CD4-positive, alpha-beta T cell treated with Interleukin-15 for 4 hours (primary cell): ENCODE measurements around the gene ITPR1.

Experiments
- DNase-seq: peaks from one replicate; pipeline ENCODE4 v3.0.0-alpha.2; 2020; ENCODE audit warnings: low spot score

The ITPR1 gene

DNA sequence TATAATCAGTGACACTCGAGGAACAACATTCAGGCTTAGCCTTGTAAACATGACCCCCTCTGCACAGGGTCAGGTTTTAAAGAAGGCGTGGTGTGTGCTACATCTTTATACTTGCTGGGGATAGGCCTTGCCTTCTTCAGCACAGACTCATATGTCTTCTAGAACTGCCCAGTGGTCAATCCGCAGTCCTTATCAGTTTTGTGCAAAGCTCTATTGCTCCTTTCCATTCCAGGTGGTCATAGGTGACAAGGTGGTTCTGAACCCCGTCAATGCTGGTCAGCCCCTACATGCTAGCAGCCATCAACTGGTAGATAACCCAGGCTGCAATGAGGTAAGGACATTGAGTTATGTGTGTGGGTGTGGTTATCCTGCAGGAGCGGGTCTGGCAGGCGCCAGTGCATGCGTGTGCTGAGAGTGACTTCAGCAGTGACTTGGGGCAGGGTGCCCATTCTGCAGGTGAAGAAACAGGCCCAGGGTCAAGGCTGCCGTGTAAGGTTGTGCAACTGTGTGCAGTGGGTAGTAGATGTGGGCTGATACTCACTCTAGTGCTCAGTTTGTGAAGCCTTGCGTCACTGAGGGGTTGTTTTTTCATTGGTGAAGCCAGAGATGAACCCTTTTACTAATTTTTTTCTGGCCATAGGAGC lies 150.9 kb downstream of the ITPR1 start:
- no peak for DNase-seq

DNA sequence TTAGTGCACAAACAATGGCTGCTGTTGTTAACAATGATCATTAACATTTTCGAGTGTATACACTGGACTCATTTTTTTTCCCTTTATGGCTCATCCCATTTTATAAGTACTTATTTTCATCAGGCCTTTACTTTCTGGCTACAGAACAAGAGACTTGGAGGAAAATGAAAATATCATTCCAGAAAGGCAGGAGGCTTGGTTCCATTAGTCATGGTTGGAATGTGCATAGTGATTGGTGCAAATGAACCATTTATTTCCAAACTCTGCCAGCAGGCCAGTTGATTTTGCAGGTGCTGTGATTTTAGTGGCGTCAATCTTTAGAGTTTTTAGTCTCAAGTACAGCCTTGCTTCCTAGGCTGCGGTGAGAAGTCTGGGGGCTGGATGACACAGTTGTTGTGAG lies 151.8 kb downstream of the ITPR1 start:
- no peak for DNase-seq

DNA sequence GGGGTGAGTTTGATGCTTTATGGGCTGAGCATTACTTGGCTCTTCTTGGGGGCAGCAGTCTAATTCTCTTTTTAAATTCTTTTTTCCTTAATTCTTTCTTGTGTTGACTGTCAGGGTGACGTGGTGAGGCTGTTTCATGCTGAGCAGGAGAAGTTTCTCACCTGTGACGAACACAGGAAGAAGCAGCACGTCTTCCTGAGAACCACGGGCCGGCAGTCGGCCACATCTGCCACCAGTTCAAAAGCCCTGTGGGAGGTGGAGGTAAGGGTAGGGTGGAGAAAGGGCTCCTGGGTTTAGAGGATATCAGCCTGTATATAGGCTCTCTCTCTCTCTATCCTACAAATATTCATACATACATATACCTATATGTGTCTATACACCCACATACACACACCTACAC lies 152.3 kb downstream of the ITPR1 start:
- no peak for DNase-seq

DNA sequence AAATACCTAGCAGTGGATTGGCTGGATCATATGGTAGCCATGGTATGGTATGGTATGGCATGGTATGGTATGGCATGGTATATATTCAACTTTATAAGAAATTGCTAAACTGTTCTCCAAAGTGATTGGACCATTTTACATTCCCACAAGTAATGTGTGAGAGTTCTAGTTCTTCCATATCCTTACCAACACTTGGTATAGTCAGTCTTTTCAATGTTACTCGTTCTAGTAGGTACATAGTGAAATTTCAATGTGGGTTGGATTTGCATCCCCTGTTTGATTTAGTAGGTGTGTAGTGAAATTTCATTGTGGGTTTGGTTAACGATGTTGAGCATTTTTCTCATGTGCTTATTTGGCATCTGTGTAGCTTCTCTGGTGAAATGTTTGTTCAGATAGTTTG lies 154.3 kb downstream of the ITPR1 start:
- no peak for DNase-seq

DNA sequence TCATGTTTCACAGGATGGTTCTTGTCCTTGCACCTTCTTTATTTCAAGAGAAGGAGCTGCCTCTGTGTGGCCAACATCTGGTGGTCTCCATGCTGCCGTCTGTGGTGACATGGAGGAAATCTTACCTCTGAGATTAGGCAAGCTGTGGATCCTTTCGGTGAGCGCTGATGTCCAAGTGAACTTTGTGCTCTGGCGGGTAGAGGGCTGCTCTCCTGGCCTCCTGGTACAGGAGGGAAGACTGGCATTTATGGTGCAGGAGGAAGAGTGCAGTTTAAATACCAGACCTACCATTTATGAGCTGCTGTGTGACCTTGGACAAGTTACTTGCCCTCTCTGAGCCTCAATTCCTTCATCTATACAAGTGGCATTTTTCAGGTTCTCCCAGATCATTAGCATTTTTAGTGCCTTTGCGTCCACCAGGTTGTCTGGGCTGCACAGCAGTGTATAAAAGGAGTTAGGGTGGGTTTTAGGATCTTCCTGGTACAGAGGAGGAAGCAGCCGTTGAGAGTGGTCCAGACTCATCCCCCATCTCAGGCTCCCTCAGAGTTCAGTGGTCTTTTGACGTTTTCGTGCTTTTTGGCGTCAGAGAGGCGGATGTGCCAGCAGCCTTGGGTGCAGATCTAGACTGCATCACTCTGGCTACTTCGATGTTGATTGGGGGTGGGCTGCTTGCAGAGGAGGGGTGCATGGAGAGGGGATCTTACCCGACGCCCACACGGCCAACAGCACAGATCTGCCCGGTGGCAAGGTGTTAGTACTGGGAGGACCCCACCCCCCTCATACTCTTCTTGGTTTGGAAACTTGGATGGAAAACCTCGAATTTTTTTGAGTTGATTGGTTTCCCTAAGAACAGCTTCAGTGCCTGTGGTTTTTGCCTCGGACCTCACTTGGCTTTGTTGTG lies 162.2 kb downstream of the ITPR1 start:
- DNase-seq = no peak

DNA sequence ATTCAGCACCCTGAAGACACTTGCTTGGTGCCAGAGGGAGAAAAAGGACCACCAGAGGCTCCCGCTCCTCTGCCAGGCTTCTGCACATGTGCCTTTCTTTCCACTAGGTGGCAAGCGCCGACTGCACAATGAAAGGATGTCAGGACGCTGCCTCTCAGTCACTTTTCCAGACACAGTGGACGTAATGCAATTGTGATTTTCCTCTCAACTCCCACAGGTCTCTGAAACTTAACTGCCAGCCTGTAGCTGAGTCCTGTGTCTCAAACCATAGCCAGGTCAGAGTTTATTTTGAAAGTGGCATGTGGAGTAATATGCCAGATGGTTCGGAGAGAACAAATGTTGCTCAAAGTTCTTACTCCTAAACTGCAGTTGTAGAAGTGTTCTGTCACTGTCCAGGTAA lies 162.9 kb downstream of the ITPR1 start:
- no peak for DNase-seq

DNA sequence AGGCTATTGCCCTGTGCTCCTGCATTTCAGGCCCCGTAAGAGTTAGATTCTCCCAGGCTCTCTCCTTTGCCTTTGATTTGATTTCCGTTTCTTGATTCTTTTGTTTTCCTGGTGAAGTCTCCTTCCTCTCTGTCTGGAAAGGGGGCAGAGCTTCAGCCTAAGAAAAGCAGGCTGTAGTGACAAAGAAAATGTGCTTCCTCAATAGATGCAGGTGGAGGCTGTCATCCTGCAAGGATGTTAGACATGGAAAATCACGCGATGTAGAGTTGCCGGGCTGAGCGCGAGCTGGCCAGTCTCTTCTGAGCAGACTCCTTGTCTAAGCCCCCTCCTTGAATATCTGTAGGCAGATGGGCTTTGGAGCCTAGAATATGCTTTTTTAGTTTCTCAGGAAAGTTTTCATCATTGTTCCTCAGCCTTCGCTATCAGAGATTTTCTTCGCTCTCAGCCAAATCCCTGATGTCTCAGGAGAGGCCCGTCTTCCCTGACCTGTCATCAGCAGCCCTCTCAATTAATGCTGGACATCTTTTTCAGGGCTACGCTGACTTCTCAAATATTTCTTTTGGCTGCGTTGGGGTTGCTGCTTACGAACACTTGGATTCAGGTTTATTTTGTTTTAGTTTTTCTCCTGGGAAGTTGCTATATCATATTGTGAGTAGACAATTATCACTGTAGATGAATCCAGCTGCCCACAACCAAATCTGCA lies 163.6 kb downstream of the ITPR1 start:
- no peak for DNase-seq

DNA sequence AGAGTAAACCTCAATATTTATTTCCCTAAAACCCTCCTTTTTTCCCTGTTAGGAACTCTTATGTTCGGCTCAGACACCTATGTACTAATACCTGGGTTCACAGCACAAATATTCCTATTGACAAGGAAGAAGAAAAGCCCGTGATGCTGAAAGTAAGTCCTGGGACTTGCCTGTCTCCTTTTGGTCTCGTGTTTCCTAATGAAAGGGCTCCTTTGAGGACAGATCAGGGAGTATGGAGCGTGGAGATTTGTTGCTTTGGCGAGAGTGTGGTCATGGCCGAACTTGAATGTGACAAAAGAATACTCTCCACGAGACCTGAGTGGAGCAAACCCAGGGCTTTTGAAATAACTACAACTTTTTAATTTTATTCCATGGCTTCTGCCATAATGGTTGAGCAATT lies 167.8 kb downstream of the ITPR1 start:
- no peak for DNase-seq

DNA sequence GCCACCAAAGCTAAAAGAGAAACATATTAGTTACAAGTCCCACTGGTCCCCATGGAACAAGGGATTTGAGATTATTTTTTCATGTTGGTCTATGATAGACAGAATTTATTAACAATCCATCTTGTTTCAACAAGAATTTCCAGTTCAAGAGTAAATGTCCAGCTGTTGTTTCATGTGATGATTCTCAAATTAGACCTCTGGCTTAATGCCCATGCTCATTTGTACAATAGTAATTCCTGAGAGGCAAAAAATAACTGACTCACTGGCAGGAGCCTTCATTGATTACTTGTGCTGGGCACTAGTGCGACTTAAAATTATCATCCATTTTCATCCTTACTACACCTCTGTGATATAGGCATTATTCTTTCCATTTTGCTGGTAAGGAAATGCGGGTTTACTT lies 171.3 kb downstream of the ITPR1 start:
- DNase-seq = no peak

DNA sequence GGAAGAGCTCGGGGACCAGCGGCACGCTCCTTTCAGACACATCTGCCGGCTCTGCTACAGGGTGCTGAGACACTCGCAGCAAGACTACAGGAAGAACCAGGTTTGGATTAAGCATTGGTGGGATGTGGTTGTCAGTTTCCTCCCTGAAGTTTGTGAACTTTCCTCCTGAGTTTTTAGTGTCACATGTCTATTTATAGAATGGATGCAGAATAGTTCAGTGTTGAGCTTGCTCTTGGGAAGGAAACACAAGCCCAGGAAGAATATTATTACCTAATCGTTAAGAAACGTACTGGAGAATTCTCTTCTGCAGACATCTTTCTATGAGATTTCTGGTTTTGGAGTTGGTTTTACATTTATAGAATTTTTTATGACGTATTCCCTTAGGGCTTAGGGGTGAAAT lies 172.0 kb downstream of the ITPR1 start:
- no peak for DNase-seq

DNA sequence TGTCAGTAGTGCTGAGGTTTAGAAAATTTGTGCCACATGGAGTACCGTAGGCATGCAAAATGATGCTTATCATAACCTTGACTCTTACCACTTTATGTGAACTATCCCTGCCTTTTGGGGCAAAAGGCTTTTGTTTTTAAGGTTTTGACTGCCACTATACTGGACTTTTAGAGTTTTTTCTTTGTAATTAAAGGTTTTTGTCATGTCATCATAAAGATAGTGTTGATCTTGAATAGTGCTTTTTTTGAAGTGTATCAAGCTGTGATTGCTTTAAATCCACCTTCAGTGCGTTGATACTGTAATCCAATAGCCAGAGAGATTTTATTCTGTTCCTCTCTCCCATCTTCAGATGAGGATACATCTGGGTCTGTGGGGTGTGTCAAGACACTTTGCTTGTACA lies 172.9 kb downstream of the ITPR1 start:
- DNase-seq = no peak

DNA sequence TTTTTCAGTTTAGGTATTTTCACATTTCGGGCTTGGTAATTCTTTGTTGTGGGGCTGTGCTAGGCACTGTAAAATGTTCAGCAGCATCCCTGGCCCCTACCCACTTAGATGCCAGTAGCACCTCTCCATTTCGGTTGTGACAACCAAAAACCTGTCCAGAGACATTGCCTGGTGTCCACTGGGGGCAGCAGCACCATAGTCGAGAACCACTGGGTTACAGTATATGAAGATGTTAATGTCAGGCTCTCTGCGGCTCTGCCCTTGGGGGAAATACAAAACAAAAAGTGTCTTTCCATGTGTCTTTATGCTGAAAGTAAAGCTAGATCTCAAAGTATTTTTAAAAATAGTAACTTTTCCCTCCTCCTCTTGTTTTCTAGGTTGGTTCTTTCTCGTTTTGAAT lies 177.2 kb downstream of the ITPR1 start:
- DNase-seq = no peak

DNA sequence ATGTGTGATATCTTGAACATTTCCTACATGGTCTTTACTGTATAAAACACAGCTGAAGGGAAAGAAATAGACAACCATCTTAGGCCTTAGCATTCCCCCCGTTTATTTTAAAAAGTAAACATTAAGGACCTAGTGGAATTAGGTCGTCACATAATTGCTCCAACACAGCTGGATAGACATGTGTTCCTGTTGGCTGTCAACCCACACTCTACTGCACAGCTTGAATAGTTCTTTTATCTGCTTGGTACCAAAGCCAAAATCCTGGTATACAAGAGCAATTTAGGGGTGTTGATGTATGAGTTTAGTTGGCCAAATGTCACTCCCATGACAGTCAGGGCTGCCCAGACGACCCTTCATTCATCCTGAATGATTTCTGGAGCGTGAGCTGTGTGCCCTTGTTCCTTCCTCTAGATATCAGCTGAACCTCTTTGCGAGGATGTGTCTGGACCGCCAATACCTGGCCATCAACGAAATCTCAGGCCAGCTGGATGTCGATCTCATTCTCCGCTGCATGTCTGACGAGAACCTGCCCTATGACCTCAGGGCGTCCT lies 179.7 kb downstream of the ITPR1 start:
- DNase-seq = no peak

DNA sequence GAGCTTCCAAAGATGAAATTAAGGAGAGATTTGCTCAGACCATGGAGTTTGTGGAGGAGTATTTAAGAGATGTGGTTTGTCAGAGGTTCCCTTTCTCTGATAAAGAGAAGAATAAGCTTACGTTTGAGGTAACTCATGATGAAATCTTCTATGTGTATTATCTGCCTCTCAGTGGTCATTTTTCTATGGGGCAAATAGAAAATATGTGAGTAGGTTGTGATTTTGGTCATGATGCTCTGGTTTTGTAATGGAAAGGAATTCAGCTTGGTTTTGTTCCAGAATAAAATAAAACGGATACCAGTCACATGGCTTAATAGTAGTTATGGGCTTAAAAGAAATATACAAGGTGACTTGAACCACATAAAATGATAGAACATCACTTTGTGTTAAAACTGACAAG lies 181.1 kb downstream of the ITPR1 start:
- DNase-seq = no peak

DNA sequence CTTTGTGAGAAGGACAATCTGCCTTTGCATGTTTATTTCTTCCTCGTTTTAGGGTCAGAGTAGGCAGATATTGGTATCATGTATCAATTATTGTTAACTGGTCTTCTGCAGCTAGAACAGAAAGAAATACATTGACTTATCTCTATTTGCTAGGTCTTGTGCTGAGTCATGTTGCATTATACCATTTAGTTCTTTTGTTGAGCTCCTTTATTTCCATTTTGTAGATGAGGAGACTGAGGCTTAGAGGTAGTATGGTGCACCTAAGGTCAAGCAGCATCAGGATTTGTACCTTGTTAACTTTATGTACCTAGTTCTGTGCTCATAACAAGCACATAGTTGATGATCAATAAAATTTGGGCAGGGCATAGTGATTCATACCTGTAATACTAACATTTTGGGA lies 182.6 kb downstream of the ITPR1 start:
- no peak for DNase-seq

DNA sequence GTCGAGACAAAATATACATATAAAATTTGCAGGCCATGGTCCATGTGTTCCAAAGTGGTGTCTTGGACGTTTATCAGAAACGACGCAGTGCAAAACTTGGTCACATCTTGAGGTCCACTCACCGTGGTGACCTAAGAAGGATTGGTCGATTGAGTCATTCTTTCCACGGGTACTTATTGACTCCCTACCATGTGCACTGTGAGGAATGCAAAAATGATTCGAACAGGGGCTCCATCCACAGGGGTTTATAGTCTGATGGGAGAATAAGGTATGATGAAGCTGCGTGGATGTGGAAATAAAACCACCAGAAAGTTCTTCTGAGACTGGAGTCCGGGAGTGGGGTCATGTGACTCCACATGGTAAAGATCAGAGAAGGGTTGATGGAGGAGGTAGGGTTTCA lies 185.2 kb downstream of the ITPR1 start:
- no peak for DNase-seq

DNA sequence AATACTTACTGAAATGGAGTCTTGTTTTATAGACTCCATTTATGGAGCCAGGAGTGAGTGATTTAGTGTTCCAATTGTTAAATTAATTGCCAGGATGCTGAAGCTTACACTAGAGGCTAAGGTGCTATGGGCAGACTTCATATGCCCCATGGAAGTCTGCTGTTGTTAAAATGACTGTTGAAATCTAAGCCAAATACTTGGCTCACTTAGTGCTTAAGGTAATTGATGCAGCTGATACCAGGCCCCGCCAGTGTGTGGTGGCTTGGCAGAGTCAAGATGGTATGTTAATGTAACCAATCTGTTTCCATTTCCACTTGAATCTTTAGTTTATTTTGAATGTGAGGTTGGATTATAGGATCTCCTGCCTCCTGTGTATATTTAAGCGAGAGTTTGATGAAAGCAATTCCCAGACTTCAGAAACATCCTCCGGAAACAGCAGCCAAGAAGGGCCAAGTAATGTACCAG lies 187.1 kb downstream of the ITPR1 start:
- DNase-seq = no peak

DNA sequence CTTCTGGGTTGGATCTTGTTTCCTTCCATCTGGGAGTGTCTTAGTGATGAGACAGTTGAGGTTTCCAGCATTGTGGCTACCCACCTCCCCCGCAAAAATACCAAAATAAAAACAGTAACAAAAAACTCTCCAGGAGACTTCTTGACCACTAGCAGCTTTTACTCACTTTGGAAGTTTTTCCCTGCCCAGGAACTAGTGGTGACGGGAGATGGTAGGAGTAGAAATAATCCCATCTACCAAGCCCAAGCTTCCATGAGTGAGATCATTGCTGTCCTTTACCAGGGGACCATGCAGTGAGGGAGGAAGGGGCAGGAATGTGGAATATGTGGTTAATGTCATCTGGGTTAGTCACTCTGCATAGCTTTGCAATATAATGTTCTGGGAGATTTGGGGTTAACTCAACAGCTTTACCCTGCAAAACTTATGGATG lies 187.7 kb downstream of the ITPR1 start:
- no peak for DNase-seq

DNA sequence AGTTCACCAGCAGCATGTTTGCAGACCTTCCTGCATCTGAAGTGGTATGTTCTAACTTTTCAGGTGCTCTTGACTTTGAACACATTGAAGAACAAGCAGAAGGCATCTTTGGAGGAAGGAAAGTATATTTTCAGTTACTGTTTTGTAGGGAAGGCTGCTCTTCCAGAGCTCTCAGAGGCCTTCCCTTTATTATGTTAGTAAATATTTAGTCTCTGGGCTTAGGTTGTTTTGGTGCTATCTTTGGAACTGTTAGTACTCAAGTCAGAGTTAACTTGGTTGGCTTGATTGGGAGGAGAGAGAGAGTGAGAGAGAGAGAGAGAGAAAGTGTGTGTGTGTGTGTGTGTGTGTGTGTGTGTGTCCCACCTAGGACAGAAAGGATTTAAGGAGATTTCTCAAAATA lies 188.2 kb downstream of the ITPR1 start:
- DNase-seq = no peak

DNA sequence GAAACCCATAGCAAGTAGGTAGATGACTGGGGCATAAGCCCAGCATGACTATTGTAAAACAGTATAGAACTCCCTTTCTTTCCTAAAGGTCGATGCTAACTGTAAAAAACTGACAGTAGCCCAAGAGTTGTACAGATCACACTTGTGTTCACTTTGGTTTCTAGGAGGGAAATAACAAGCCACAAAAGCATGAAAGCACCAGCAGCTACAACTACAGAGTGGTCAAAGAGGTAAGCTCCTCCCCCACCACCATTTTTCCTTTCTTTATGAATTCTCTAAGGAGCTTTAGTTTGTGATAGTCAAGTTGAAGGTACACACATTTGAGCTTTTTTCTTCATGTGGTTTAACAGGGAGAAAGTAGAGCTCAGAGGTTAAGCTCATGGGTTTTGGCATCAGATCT lies 191.0 kb downstream of the ITPR1 start:
- no peak for DNase-seq

DNA sequence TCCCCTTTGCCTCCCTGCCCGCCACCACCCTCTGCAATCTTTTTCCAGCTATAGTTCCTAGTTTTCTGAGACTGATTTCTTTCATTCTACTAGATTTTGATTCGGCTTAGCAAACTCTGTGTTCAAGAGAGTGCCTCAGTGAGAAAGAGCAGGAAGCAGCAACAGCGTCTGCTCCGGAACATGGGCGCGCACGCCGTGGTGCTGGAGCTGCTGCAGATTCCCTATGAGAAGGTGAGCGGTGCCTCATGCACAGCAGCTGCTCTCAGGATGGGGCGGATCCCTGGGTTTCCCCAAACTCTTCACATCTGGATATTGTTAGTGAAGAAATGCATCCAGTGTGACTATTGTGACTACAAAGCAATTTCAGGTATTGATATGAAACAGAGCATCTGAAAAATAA lies 191.8 kb downstream of the ITPR1 start:
- no peak for DNase-seq

DNA sequence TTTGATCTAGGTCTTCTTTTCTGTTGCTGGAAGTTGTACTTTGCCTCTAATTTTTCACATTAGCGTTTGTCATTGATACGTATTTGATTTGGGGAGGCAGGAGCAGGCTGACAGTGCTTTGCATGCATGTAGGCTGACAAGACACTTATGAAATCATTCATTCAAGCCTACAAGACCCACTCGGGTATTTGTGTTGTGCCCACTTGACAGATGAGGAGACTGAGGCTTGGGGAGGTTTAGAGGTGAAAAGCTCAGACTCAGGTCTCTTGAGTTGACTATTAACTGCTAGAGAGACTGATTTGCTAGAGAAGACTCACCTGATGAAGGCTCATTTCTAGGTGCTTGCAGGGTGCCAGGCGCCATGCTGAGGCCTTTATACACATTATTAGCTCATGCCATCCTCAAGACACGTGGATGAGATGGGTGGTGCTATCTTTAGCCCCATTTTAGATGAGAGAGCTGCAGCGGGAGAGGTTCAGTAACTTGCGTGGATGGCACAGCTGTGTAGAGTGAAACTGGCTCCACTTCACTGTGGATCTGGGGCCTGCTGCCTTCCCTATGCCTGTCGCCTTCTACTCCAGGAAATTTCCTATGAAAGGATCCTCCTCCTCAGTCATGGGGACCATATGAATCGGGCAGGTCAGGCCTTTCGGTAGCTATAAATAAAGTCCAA lies 192.7 kb downstream of the ITPR1 start:
- no peak for DNase-seq
